ENCODE results near the gene ATP8A1. TPM values are rescaled to one million over a fixed set of nuclear protein-coding genes. Genes with fewer than 3 reads are reported as not detected.
"Not testable (repeated sequence)": the region's sequence is repeated elsewhere in the genome, so short reads cannot be mapped to it uniquely, and the experiment has no call there.

Gene ATP8A1
- total RNA-seq = 12.5 TPM

DNA sequence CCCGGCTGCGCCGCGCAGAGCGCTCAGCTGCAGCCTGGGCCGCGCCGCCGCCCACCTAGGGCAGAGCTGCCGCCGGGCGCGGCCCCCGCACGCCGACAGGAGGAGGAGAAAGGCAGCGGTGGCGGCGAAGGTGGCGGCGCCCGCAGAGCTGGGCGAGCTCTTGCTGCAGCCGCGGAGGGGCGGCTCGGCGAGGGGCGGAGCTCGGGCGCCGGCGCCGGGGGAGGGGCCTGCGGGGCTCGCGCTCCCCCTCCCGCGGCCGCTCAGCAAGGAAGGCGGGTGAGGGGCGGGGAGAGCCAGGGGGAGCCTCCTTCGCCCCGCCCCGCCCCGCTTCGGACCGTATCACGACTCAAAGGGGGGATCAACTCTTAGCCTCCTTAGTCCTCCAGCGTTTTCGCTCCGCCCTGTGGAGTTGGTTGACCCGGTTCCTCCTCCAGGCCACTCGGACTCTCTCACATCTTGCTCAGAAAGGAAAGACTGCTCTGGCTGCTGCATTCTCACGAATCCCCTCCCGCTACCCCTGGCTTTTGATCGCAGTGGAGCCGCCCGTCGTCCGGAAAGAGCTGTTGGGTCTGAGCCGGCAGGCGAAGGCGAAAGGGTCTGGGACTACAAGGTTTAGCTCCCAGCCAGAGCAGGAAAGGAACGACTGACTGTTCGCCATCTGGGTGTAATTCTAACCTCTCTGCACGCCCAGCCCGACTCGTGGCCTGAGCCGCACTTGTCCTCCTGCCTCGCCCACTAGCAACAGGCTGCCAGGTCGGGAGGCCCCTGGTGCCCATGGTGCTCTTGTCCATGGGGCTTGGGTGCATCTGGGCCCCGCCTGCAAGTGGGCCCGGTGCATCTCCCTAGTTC is at the start of gene ATP8A1:
Gene ATP8A1, minus strand, starts transcription at position 162 of the 849 bp plus-strand sequence. CDS start 232 bp downstream, outside the sequence.
- peak; percentile 90 for DNase-seq (ENCODE audit: low spot score)

DNA sequence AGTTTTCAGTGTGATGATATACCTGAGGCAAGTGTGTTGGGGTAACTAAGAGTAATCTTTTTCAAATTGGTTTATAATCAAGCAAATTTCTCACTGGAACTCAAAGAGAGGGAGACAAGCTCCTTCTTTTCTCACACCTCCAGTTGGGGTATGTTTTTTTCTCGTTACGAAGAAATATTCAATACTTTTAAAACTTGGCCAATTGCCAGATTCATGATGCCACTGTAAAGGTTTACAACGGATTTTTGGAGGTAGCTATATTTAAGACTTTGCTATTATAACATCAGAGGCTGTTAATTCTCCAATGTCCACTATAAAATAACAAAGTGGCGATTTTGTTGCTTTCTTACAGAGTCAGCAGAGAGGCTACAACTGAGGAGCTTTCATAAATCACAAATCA is 49.2 kb upstream of the ATP8A1 start:
- no peak for DNase-seq (ENCODE audit: low spot score)

DNA sequence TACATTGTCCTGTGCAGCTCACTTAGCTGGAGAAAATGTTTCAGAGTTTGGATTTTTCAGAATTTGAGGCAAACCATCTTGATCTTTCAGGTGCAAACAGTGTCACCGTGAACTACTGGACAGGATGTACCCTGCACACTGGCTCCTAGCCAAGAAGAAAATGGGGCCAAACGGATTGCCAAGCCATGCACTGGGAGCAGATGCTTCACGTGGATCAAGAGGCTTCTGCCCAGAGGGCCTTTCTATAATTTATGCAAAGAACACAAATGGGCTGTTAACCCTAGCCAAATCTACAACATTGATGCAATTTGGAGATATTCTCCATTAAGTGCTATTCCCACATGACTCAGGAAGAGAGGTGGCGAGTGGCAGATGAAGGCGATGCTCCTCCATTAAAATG is 46.9 kb upstream of the ATP8A1 start:
- no peak for DNase-seq (ENCODE audit: low spot score)

DNA sequence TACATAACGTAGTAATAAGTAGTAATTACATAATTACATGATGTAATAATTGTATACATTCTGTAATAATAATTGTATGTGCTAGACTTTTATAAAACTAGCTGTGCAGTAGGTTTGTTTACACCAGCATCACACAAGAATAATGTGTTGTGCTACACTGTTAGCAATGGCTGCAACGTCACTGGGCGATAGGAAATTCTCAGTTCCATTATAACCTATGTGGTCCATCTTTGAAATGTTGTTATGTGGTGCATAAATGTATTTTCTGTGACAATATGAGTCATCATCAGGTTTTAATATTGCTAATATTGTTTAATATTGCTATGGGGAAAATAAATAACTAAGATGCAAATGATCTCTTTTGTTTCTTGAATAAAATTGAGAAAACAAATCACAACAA is 46.0 kb upstream of the ATP8A1 start:
- DNase-seq (ENCODE audit: low spot score) = no peak

DNA sequence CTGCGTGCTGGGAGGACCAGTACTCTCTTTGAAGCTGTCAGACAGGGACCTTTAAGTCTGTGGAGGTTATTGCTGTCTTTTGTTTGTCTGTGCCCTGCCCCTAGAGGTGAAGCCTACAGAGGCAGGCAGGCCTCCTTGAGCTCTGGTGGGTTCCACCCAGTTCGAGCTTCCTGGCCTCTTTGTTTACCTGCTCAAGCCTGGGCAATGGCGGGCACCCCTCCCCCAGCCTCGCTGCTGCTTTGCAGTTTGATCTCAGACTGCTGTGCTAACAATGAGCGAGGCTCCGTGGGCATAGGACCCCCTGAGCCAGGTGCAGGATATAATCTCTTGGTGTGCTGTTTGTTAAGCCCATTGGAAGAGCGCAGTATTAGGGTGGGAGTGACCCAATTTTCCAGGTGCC is 44.9 kb upstream of the ATP8A1 start:
- DNase-seq (ENCODE audit: low spot score) = not testable (repeated sequence)

DNA sequence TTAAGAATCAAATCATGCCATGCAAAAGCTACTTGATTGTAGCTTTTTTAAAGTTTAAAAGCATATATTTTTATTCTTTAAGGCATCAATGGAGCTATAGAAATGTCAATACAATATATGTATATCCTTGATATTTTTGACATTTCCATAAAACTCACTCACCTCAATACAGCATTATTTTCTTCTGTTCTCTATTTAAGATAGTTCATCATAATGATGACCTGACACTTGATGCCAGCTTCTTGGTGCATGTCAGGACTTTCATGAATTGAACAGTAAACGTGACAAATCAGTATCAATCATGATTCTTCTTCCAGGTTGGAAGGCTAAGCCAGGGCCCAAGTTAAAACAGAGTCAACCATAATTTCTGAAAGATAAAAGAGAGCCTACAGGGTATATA is 33.6 kb upstream of the ATP8A1 start:
- DNase-seq (ENCODE audit: low spot score) = no peak

DNA sequence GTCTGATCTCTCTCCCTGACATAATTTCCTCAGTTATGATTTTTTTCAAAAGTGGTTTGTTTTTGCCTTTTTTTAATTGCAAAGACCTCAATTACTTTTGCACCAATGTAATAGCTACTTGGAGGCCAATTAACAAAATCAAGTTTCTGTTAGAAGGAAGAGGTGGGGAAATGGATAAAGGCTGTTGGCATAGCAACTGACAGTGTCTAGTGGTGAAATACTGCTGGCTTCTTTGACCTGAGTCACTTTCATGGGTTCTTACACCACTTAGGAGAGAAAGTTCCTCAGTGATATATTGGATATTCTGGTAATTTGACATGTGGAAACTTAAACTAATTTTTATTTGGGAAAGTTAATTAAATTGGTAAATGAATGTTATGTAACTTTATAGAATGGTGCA is 26.5 kb upstream of the ATP8A1 start:
- no peak for DNase-seq (ENCODE audit: low spot score)

DNA sequence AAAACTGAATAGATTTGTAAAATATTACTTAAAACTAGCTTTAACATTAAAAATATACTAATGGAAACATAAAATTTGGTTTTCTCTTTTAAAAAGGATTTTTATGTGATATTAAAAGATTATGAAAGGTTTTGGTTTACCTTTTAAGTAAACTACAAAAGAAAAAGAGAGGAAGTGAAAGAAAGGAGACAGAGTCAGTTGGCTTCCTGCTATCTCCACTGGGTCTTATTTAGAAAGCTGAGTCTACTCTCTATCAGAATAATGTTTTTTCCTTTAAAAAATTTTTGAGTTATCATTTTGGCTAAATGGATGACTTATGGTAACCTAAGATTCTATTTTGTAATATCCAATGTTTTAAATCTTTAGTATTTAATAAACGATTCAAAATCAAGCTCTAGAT is 21.6 kb upstream of the ATP8A1 start:
- DNase-seq (ENCODE audit: low spot score) = no peak

DNA sequence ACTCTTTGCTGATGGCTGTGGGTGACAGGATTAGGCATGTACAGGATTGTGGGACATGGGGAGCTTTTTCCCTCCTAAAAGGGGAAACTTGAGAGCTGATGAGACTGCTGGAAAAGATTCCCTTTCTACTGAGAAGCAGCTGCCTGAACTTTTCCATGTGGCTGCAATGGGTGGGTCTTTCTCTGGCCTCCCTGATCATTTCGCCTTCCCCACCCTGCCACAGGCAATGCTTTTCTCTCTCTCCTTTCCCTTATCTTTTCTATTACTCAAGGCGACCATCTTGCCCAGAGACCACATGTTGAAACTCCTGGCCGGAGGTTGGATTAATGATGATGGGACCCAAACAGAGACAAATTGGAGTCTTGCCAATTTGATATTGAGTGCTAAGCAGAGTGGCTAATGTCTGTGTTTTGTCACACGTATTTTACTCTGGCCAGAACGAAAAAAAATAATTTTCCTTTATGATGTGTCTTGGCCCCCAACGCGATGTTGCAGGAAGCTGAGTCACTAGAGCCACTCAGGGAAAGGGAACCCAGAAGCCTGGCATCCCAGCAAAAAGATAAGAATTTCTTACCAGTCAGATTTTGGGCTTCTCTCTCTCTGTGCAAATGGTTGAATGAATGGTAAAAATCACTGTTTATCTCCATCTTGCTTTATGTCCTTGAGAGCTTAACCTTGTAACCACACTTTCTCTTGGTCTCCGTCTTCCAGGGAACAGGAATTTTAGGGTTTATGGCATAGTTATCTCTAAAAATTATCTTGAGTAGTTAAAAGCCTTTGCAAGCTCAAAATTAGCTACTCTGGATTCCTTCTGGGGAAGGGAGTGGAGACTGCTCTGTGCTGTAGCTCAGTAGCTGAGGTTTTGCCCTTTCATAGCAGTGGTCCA is 19.4 kb upstream of the ATP8A1 start:
- no peak for DNase-seq (ENCODE audit: low spot score)

DNA sequence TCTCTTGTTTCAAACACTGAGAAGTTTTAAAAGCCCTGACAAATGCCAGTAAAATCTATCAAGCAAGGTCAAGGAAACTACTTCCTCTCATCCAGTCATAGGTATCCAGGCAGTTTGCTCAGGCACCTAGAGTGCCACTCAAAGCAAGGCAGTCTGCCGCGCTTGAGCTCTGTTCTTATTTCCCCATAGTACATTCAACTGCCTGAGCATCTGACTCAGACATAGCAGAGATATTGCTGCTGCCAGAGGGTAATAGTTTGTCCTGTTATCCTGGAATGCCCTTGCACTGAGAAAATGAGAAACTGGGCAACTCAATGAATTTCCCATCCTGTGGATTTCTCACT is 16.1 kb upstream of the ATP8A1 start:
- DNase-seq (ENCODE audit: low spot score) = no peak

DNA sequence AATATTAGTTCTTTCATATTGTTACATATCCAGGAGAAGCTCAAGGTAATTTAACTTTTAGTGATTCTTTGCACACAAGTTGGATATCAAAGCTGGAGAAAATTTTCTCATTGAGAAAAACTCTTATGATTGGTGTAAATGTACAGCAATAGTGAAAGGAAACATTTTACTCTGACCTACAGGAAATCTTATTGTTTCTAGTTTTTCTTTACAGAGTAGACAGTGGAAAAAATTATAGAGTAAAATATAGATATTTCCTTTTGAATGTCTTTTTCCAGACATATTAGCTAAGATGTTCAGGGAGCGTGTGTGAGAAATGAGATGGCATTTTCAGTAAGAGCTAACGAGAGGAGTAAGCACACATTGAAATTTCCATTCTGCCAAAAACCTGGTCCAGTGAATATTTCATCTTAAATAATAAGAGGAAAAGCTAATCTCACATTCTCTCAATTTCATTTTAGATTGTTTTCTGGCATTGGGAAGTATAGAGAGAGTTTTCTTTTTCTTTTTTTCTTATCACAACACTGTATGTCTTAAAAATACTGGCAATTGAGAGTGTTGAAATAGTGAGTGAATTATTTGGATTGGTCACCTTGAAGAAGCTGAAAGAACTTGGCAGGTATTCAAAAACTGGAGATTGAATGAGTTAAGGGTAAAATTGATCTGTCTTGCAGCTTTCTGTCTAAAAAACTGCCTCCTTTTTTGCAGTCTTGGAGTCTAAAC is 15.6 kb upstream of the ATP8A1 start:
- DNase-seq (ENCODE audit: low spot score) = no peak

DNA sequence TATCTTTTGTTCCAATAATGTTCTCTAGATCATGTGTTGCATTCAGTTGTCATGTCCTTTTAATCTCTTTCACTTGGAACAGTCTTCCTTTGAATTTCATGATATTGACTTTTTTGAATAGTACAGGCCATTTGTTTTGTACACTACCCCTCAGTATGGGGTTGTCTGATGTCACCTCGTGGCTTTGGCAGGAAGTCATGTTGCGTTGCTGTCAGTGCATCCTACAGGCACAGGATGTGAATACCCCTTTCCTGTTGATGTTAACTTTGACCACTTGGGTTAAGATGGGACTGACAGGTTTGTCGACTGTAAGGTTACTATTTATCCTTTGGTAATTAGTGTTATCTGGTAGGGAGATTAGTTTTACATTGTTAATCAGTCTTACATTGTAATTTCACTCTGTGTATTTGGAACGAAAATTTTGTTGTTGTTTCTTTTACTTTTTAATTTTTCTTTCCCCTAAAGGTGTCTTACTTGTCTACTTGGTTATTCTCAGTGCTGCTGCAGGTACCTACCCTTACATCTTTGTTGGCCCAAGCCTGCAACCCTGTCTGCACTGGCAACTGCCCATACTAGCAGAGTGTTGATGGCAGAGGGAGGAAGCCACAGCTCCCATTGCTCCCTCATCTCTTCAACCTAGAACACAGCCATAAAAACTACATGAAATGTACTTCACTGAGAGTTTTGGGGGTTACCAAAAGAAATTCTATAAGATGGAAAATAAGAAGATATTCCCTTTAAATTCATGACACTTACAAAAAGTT is 14.7 kb upstream of the ATP8A1 start:
- DNase-seq (ENCODE audit: low spot score) = no peak

DNA sequence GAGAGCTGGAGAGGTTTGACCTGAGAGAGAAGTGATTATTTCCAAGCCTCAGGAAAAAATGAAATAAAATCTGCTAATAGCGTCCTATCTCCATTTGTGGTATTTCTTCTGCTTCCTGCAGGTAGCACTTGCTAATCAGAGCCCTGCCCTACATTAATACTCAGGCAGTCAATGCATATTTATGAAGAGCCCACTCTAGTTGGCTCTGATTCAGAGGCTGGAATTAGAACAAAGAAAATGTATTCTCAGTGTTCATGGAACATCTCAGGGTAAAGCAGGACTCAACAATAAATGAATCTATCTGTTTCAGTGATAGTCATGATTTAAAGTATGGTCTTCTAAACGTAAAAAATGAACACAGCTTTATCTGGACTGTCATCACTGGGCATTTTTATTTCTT is 1.4 kb upstream of the ATP8A1 start:
- DNase-seq (ENCODE audit: low spot score) = no peak

DNA sequence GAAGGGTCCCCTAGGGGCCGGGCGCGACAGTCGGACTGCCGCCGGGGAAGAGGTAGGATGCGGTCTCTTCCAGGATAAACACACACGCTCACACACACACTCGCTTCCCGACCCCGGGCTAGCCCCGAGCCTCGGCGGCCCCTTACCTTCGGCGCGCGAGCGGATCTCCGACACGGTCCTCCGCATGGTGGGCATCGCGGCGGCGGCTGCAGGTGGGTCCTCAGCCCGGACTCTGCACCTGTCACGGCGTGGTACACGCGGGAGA is 294 bp downstream of the ATP8A1 start:
- DNase-seq (ENCODE audit: low spot score) = peak; percentile 48

DNA sequence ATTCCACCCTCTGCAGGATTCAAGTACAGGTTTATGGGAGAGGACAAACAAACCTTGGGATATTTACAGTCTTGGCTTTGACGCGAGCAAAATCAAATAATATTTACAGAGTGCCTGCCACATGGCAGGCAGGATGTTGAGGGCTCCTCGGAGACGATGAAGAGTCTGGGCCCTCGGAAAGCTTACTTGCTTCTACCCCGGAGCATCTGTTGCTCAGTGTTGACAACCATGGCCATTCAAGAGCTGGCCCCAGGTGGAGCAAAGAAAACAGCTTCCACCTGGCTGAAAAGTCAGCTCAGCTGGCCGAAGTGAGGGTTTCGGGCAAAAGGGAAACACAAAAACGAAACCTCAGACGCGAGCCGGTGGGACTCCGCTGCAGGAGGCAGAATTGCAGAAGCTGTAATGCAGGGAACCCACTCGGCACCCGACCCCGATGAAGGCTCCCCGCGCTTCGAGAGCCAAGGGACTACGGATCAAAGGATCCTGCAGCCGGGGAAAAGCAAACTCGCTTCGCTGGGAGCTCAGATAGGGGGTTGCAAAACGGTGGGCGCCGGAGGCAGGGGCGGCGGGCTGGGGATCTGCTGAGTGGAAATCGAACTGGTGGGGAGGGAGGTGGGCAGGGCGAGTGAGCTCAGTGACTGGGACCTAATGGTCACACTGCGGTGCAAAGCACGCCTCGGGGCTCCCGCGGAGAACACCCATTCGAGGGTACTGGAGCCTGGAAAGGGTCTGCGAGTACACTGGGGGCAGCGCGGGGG is 805 bp downstream of the ATP8A1 start:
- DNase-seq (ENCODE audit: low spot score) = peak; percentile 49

DNA sequence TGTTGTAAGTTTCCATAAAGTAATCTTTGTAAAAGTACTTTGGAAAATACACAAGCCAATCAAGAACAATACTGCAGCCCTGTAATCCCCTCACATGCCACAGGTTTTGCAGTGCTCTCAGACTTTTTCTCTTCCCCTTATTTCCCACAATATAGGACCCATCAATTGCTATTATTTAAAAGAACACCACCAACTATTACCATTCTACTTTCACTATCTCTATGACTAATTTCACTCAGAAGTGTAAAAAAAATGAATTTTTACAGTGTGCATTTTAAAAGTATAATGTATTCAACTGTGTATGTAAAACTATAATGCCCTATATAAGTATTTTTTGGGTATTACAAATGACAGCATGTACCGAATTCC is 1.7 kb downstream of the ATP8A1 start:
- no peak for DNase-seq (ENCODE audit: low spot score)

DNA sequence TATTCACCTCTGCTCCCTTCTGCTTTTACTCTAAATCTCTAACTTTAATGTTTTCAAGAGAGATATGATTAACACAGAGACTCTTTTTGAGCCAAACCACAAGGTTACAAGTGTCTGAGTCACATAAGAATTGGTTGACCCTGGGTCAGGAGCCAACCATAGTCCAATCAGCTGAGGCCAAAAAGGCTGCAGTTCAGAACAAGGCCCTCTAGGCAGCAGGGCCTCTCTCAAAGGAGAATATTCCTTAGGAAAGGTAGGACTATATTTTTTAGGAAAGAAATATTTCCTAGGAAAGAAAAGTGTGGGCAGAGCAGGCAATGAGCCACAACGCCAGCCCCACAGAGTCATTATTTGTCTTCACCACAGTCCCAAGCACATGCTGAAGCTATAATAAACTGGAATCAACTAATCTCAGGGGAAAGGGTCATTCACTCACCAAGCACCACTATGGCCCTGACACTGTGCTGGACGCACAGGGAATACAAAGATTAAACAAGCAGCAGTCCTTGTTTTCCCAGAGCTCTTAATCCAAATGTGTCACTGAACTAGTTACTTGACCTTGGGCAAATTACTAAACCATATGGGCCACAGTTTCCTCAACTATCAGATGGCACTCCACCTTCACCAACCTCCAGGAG is 2.2 kb downstream of the ATP8A1 start:
- DNase-seq (ENCODE audit: low spot score) = no peak

DNA sequence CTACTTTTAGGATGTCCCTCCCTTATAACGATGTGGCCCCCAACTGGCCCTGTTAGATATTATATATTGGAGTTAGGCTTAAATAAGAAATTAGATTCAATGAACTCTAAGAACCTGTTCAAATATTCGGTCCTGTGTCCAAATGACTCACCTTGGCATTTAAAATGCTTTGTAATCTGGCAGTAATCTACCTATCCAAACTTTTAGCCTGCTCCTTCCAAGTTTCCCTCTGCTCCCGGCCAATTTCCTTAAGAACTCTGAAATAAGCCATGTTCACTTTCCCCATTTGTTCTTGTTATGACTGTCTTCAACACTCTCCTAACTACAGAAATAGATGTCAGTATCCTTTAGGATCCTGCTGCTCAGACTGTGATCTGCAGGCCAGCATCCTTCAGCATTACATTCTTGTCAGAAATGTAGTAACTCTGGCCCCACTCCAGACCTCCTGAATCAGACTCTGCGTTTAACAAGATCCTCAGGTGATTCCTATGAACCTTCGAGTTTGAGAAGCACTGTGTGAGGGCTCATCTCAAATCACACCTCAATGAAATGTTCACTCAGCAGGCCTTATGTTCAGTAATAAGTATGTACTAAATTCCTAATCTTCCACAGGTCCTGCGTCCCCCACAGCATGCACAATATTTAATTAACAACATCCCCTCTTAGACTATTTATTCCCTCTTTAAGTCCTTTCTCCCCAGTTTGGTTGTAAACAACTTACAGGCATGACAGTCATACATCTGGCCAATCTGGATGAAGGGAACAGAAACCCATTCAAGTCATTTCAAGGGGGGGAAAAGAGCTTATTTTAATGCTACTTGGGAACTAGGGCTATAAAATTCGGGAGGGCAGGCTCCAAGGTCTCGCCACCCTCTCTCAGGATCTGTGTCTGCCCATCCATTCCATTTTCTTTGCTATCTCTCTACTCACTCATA is 3.0 kb downstream of the ATP8A1 start:
- no peak for DNase-seq (ENCODE audit: low spot score)

DNA sequence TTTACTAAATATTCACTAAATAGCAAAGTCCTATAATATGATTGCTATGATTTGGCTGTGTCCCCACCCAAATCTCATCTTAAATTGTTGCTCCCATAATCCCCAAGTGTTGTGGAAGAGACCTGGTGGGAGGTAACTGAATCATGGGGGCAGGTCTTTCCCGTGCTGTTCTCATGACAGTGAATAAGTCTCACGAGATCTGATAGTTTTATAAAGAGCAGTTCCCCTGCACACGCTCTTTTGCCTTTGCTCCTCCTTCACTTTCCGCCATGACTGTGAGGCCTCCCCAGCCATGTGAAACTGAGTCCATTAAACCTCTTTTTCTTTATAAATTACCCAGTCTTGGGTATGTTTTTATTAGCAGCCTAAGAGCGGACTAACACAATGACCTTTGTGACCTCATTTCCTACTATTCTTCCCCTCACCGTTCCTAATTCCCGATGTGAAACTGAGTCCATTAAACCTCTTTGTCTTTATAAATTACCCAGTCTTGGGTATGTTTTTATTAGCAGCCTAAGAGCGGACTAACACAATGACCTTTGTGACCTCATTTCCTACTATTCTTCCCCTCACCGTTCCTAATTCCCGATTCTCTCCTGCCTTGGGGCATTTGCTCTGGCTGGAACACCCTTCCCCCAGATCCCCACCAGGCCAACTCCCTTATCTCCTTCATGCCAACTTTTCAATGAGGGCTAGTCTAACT is 4.2 kb downstream of the ATP8A1 start:
- DNase-seq (ENCODE audit: low spot score) = not testable (repeated sequence)

All from ureter (tissue), 1 donor.